Subcutaneous preadipocyte (primary cell): Measurements from ENCODE around the gene LDHAL6B. TPM values are rescaled to one million over a fixed set of nuclear protein-coding genes. Genes with fewer than 3 reads are reported as not detected.

Experiments used
- small RNA-seq: library from RNA; depleted of rRNA; stranded (forward); fragments of <200 nt; gene quantifications from one replicate; pipeline ENCODE3, GENCODE V24; 2012
- total RNA-seq: library from RNA; depleted of rRNA; stranded (reverse); fragments of >200 nt; gene quantifications from 2 replicates; pipeline ENCODE4 v1.2.3, GENCODE V29; 2012

The LDHAL6B gene
- not detected in 2 replicates for total RNA-seq

GRCh38 chr15:59206623-59207183, at the start of gene LDHAL6B:
Gene LDHAL6B, plus strand, starts transcription at chr15:59206843. Its CDS starts 98 bp downstream, at chr15:59206941.

Small RNA genes lying within 50 kb of the gene (small RNA-seq; reads per million reads assigned to genes)
- 4.9 reads per million, percentile 92 among the genes with 10 or more reads in this experiment for gene MIR2116
- not detected for gene RNU4-80P

Other genes starting within 250 kb of the LDHAL6B start
- 23.5 and 32.1 TPM in 2 replicates for gene RNF111, start 219.2 kb upstream of the LDHAL6B start, total RNA-seq
- 40.1 and 42.2 TPM in 2 replicates for gene CCNB2, start 101.7 kb upstream of the LDHAL6B start, total RNA-seq
- gene MYO1E, start 166.0 kb downstream of the LDHAL6B start, total RNA-seq, result 154 and 235 TPM in 2 replicates
- gene FAM81A, start 231.3 kb downstream of the LDHAL6B start, total RNA-seq, result 2.2 and 3.3 TPM in 2 replicates